Measurements from ENCODE around the gene TMC8. TPM values are rescaled to one million over a fixed set of nuclear protein-coding genes. Genes with fewer than 3 reads are reported as not detected.

The TMC8 gene
- total and polyA plus RNA-seq, 2 donors (not counting 1 experiment from before 2014, with no cell fraction given) = 0.02 TPM; not detected in 1

DNA sequence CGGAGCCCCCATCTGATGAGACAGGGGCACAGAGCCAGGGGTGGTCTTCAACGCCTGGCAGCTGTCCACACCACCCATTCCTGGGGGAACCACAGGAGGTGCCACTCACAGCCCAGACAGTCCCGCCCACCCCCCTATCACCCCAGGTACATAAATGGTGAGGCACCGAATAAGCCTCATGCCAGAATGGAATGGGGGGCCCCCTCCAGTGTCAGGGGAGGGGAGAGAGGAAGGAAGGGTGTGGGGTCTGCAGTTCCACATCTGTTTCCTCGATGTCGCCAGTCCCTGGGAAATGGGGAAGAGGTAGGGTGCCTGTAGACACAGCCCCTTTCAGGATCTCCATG is 3.7 kb upstream of the TMC8 start:
- Histone ChIP-seq H4K20me1 (ENCODE audit: control insufficient read depth, extremely low read depth, insufficient read depth, low read length) (no peaks in the 10 kb centered on the region), H3K4me3 (replicated peaks in 1 of 4; ENCODE audit: control extremely low read depth in 1 of 4, insufficient read depth in 1 of 4, low read depth in 3 of 4, low read length in 4 of 4) (no peak overlapping the region), H3K79me2 (ENCODE audit: control insufficient read depth, insufficient read depth, low read length) (no peaks in the 10 kb centered on the region), H3K9ac (ENCODE audit: insufficient read depth, low read length) (no peak overlapping the region), H3K9me3 (ENCODE audit: control insufficient read depth, insufficient read depth, low read depth, low read length) (no peaks in the 10 kb centered on the region), H3K4me2 (ENCODE audit: extremely low read depth, insufficient read depth, low read length) (no peak overlapping the region), H3K27ac (ENCODE audit: insufficient read depth, low read length) (no peak overlapping the region), H3K36me3 (ENCODE audit: control insufficient read depth, insufficient read depth, low read length) (no peaks in the 10 kb centered on the region), H3K4me1 (ENCODE audit: control insufficient read depth, extremely low read depth, insufficient read depth, low read length) (peaks cover 2% of the 10 kb centered on the region), H2AFZ (ENCODE audit: low read length) (no peak overlapping the region), H3K27me3 (ENCODE audit: control insufficient read depth, insufficient read depth, low read length) (peaks cover 28% of the 10 kb centered on the region)
- TF ChIP-seq, protein P1, sequence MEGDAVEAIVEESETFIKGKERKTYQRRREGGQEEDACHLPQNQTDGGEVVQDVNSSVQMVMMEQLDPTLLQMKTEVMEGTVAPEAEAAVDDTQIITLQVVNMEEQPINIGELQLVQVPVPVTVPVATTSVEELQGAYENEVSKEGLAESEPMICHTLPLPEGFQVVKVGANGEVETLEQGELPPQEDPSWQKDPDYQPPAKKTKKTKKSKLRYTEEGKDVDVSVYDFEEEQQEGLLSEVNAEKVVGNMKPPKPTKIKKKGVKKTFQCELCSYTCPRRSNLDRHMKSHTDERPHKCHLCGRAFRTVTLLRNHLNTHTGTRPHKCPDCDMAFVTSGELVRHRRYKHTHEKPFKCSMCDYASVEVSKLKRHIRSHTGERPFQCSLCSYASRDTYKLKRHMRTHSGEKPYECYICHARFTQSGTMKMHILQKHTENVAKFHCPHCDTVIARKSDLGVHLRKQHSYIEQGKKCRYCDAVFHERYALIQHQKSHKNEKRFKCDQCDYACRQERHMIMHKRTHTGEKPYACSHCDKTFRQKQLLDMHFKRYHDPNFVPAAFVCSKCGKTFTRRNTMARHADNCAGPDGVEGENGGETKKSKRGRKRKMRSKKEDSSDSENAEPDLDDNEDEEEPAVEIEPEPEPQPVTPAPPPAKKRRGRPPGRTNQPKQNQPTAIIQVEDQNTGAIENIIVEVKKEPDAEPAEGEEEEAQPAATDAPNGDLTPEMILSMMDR (conservative IDR thresholded peaks at IDR 0.05 in 1 of 2, IDR thresholded peaks at IDR 0.05 in 1 of 2; ENCODE audit: low read depth in 1 of 2, low read length in 2 of 2) = no peak
- TF ChIP-seq EZH2 (IDR thresholded peaks at IDR 0.05; ENCODE audit: low read length, missing control alignments) = no peak
- no peak for DNase-seq (ENCODE audit: low read depth in 2 of 2)

DNA sequence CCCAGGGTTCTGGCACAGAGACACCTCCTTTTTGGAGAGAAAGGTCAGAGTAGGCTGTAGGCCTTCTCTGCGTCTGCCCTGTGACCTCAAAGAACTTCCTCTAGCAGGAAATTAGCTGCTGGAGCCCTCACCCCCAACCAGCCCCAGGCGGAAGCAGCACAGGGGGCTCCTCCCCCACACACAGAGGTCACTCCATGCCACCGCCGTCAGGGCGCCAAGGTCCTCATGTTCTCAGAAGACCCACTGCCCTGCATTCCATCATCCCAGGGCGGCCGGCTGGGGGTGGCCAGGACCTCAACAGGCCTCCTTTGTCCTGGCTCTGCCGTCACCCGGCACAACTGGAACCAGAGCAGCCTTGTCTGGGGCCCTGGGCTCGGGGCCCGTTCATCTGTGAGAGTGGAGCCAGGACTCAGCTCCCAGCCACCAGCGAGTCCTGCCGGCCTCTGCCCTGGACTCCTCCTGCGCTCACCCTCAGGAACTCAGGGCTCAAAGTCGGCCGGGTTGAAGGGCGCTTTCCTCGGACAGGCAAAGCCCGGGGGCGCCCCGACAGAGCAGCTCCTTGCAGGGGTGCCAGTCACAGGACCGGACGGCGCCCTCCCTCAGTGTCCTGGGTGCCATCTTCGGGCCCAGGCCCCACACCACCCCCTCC is 3.2 kb upstream of the TMC8 start:
- Histone ChIP-seq H3K4me1 (ENCODE audit: control insufficient read depth, extremely low read depth, insufficient read depth, low read length) (peaks cover 2% of the 10 kb centered on the region), H3K9ac (ENCODE audit: insufficient read depth, low read length) (no peak overlapping the region), H3K9me3 (ENCODE audit: control insufficient read depth, insufficient read depth, low read depth, low read length) (no peaks in the 10 kb centered on the region), H3K36me3 (ENCODE audit: control insufficient read depth, insufficient read depth, low read length) (no peaks in the 10 kb centered on the region), H4K20me1 (ENCODE audit: control insufficient read depth, extremely low read depth, insufficient read depth, low read length) (no peaks in the 10 kb centered on the region), H3K4me2 (ENCODE audit: extremely low read depth, insufficient read depth, low read length) (no peak overlapping the region), H3K79me2 (ENCODE audit: control insufficient read depth, insufficient read depth, low read length) (no peaks in the 10 kb centered on the region), H2AFZ (ENCODE audit: low read length) (no peak overlapping the region), H3K27me3 (ENCODE audit: control insufficient read depth, insufficient read depth, low read length) (peaks cover 28% of the 10 kb centered on the region), H3K27ac (ENCODE audit: insufficient read depth, low read length) (no peak overlapping the region), H3K4me3 (replicated peaks in 1 of 4; ENCODE audit: control extremely low read depth in 1 of 4, insufficient read depth in 1 of 4, low read depth in 3 of 4, low read length in 4 of 4) (no peak overlapping the region)
- DNase-seq (ENCODE audit: low read depth in 2 of 2) = no peak
- no peak for TF ChIP-seq EZH2 (IDR thresholded peaks at IDR 0.05; ENCODE audit: low read length, missing control alignments)
- TF ChIP-seq, protein P1 (conservative IDR thresholded peaks at IDR 0.05 in 1 of 2, IDR thresholded peaks at IDR 0.05 in 1 of 2; ENCODE audit: low read depth in 1 of 2, low read length in 2 of 2) = no peak

DNA sequence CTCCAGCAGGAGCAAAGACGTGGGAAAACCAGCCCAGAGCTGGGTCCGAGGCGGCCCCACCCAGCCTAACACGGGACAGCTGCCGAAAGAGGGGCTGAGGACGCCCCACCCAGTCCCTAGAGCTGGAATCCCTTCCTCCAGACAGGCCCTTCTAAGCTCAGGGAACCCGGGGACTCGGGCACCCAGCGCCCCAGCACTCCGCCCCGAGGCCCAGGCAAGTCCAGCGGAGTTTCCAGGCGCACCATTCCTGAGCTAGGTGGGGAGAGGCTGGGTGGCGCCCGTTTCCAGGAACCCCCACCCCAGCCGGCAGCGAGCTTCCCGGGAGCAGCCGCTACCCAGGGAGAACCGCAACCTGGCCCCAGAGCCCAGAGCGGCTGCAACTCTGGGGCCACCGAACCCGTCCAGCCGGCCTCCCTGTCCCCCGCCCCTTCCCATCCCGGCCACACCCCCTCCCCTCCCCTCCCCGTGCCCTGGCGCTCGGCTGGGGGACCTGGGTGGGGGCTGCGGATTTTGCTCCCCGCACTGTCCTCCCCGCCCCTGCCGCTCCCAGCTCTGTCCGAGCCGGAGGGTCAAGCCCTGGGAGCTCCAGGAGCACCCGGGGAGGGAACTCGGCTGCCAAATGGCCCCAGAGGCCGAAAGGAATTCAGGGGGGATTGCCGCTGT is 2.6 kb upstream of the TMC8 start:
- no peak for DNase-seq (ENCODE audit: low read depth in 2 of 2)
- Histone ChIP-seq H3K4me2 (ENCODE audit: extremely low read depth, insufficient read depth, low read length) (peak overlapping the region; percentile 25), H3K27me3 (ENCODE audit: control insufficient read depth, insufficient read depth, low read length) (peaks cover 28% of the 10 kb centered on the region), H4K20me1 (ENCODE audit: control insufficient read depth, extremely low read depth, insufficient read depth, low read length) (no peaks in the 10 kb centered on the region), H3K4me3 (replicated peaks in 1 of 4; ENCODE audit: control extremely low read depth in 1 of 4, insufficient read depth in 1 of 4, low read depth in 3 of 4, low read length in 4 of 4) (peak overlapping the region in 3 of 4 experiments; percentile 23 to 52 (median 33)), H3K79me2 (ENCODE audit: control insufficient read depth, insufficient read depth, low read length) (no peaks in the 10 kb centered on the region), H3K9me3 (ENCODE audit: control insufficient read depth, insufficient read depth, low read depth, low read length) (no peaks in the 10 kb centered on the region), H3K9ac (ENCODE audit: insufficient read depth, low read length) (peak overlapping the region; percentile 7), H3K4me1 (ENCODE audit: control insufficient read depth, extremely low read depth, insufficient read depth, low read length) (peaks cover 2% of the 10 kb centered on the region), H3K36me3 (ENCODE audit: control insufficient read depth, insufficient read depth, low read length) (no peaks in the 10 kb centered on the region), H3K27ac (ENCODE audit: insufficient read depth, low read length) (no peak overlapping the region), H2AFZ (ENCODE audit: low read length) (no peak overlapping the region)
- TF ChIP-seq, protein P1 (conservative IDR thresholded peaks at IDR 0.05 in 1 of 2, IDR thresholded peaks at IDR 0.05 in 1 of 2; ENCODE audit: low read depth in 1 of 2, low read length in 2 of 2) = no peak
- TF ChIP-seq EZH2 (IDR thresholded peaks at IDR 0.05; ENCODE audit: low read length, missing control alignments) = peak; percentile 60

Data from fibroblast of lung (primary cell).